Activated CD4-positive, alpha-beta T cell treated with anti-CD3 and anti-CD28 coated beads for 48 hours (primary cell): Measurements from ENCODE around the gene CASS4.
"Not testable (repeated sequence)": the region's sequence is repeated elsewhere in the genome, so short reads cannot be mapped to it uniquely, and the experiment has no call there.

Experiments used
- DNase-seq: peaks from one replicate; pipeline ENCODE4 v3.0.0-alpha.2; 2020

The CASS4 gene

GRCh38 chr20:56411759-56412472 is at the start of gene CASS4:
CASS4 (plus strand) TSS chr20:56412260; CDS start chr20:56412459, 199 bp downstream.
- peak; percentile 43 for DNase-seq

GRCh38 chr20:56362833-56363413 is 49.1 kb upstream of the CASS4 start:
- DNase-seq = no peak

- DNase-seq = no peak
Observed at GRCh38 chr20:56363491-56363890, 48.6 kb upstream of the CASS4 start.

- DNase-seq = no peak
Observed at GRCh38 chr20:56368351-56369134, 43.5 kb upstream of the CASS4 start.

- no peak for DNase-seq
Observed at GRCh38 chr20:56369179-56369578, 42.9 kb upstream of the CASS4 start.

GRCh38 chr20:56371977-56372376 is 40.1 kb upstream of the CASS4 start:
- DNase-seq = no peak

- no peak for DNase-seq
Observed at GRCh38 chr20:56372850-56373249, 39.2 kb upstream of the CASS4 start.

- DNase-seq = no peak
Observed at GRCh38 chr20:56373942-56374341, 38.1 kb upstream of the CASS4 start.

- no peak for DNase-seq
Observed at GRCh38 chr20:56376331-56376730, 35.7 kb upstream of the CASS4 start.

GRCh38 chr20:56378386-56378785 is 33.7 kb upstream of the CASS4 start:
- no peak for DNase-seq

GRCh38 chr20:56380375-56380774 is 31.7 kb upstream of the CASS4 start:
- DNase-seq = no peak

- no peak for DNase-seq
Observed at GRCh38 chr20:56381501-56381900, 30.6 kb upstream of the CASS4 start.

GRCh38 chr20:56382696-56383095 is 29.4 kb upstream of the CASS4 start:
- no peak for DNase-seq

GRCh38 chr20:56383334-56383733 is 28.7 kb upstream of the CASS4 start:
- no peak for DNase-seq

- no peak for DNase-seq
Observed at GRCh38 chr20:56385130-56385529, 26.9 kb upstream of the CASS4 start.

GRCh38 chr20:56386219-56386618 is 25.8 kb upstream of the CASS4 start:
- no peak for DNase-seq

GRCh38 chr20:56388882-56389281 is 23.2 kb upstream of the CASS4 start:
- DNase-seq = no peak

- no peak for DNase-seq
Observed at GRCh38 chr20:56389807-56390206, 22.3 kb upstream of the CASS4 start.

- DNase-seq = not testable (repeated sequence)
Observed at GRCh38 chr20:56390396-56390795, 21.7 kb upstream of the CASS4 start.

- DNase-seq = no peak
Observed at GRCh38 chr20:56391037-56391436, 21.0 kb upstream of the CASS4 start.

GRCh38 chr20:56391596-56392131 is 20.4 kb upstream of the CASS4 start:
- no peak for DNase-seq

- DNase-seq = peak; percentile 100
Observed at GRCh38 chr20:56392132-56392880, 19.8 kb upstream of the CASS4 start, which contains the start of the genes AURKA and CSTF1. AURKA (minus strand) TSS chr20:56392215; CDS start chr20:56388197, 4,018 bp downstream. CSTF1 (plus strand) TSS chr20:56392645; CDS start chr20:56395553, 2,908 bp downstream.
